ENCODE results near the gene CEACAM21.

- TF ChIP-seq ZBTB8A (tag by site-specific recombination; IDR thresholded peaks at IDR 0.05) (no peak), ZNF311 (tag by site-specific recombination; IDR thresholded peaks at IDR 0.05; ENCODE audit: borderline replicate concordance) (no peak), CTCF (tag by site-specific recombination; IDR thresholded peaks at IDR 0.05) (no peak), ZNF777 (tag by site-specific recombination; IDR thresholded peaks at IDR 0.05; ENCODE audit: borderline replicate concordance) (no peak), ZNF580 (tag by site-specific recombination; IDR thresholded peaks at IDR 0.05) (no peak), ZNF776 (tag by site-specific recombination; IDR thresholded peaks at IDR 0.05; ENCODE audit: borderline replicate concordance) (no peak), ZNF292 (tag by site-specific recombination; IDR thresholded peaks at IDR 0.05; ENCODE audit: borderline replicate concordance, low read depth) (no peak), ZFP41 (tag by site-specific recombination; IDR thresholded peaks at IDR 0.05; ENCODE audit: borderline replicate concordance) (no peak), ZNF548 (tag by site-specific recombination; IDR thresholded peaks at IDR 0.05) (no peak), KLF17 (tag by site-specific recombination; IDR thresholded peaks at IDR 0.05) (no peak), PBX3 (CRISPR knock-in tag; IDR thresholded peaks at IDR 0.05) (no peak), GLI2 (tag by site-specific recombination; IDR thresholded peaks at IDR 0.05; ENCODE audit: borderline replicate concordance, low read depth) (no peak)
These were observed 8.4 kb downstream of the CEACAM21 start for GRCh38 chr19:41584260-41584810.

Measured in HEK293 (cell line).